Lung (tissue), 12 donors: ENCODE results near the gene BPIFA2. TPM values are rescaled to one million over a fixed set of nuclear protein-coding genes. Genes with fewer than 3 reads are reported as not detected.

Source experiments
- ATAC-seq: fragments of 200-7000 bp; cut with Tn5 transposase; one replicate; pipeline ENCODE4 v1.9.1; 2020; ENCODE audit warnings: moderate number of reproducible peaks; ENCODE audit not compliant: insufficient read depth, low FRiP score
- DNase-seq, 3 donors: peaks; one replicate each; pipeline ENCODE4 v3.0.0-alpha.2; 2013 to 2017
- H3K27ac ChIP-seq, 2 donors: one replicate each; pipeline ENCODE4 v1.5.1; 2013; ENCODE audit warnings: mild to moderate bottlenecking in 2 of 2, moderate library complexity in 2 of 2, control low read depth in 1 of 2, inconsistent platforms in 1 of 2, low read depth in 1 of 2, low read length in 1 of 2
- H3K27me3 ChIP-seq, 3 donors: one replicate each; pipeline ENCODE4 v1.5.1; 2013; ENCODE audit warnings: low read length in 2 of 3; ENCODE audit not compliant: control insufficient read depth in 3 of 3, insufficient read depth in 3 of 3
- H3K36me3 ChIP-seq, 4 donors: one replicate each; pipeline ENCODE4 v1.5.1; 2013; ENCODE audit warnings: low read length in 4 of 4, mild to moderate bottlenecking in 1 of 4, moderate library complexity in 1 of 4; ENCODE audit not compliant: control insufficient read depth in 4 of 4, insufficient read depth in 4 of 4
- H3K4me1 ChIP-seq, 5 donors: one replicate each; pipeline ENCODE4 v1.5.1; 2013; ENCODE audit warnings: low read length in 5 of 5, mild to moderate bottlenecking in 2 of 5, moderate library complexity in 1 of 5; ENCODE audit not compliant: control insufficient read depth in 5 of 5, insufficient read depth in 5 of 5
- H3K4me3 ChIP-seq: one replicate; pipeline ENCODE4 v1.5.1; 2013; ENCODE audit warnings: mild to moderate bottlenecking, control low read depth, moderate library complexity
- H3K9ac ChIP-seq, 2 donors: one replicate each; pipeline ENCODE4 v1.5.1; 2013; ENCODE audit warnings: low read length in 2 of 2, control low read depth in 1 of 2; ENCODE audit not compliant: insufficient read depth in 1 of 2
- H3K9me3 ChIP-seq, 4 donors: one replicate each; pipeline ENCODE4 v1.5.1; 2013; ENCODE audit warnings: low read length in 3 of 4, mild to moderate bottlenecking in 1 of 4, moderate library complexity in 1 of 4; ENCODE audit not compliant: control insufficient read depth in 4 of 4, insufficient read depth in 3 of 4
- CTCF ChIP-seq: IDR thresholded peaks from 2 replicates; pipeline ENCODE4 v1.5.1; 2012; ENCODE audit warnings: mild to moderate bottlenecking; ENCODE audit errors: control extremely low read depth, extremely low read depth
- WGBS, 2 donors: extraction: QIAGEN DNeasy Blood & Tissue Kit; methylation state at CpG; one replicate each; pipeline ENCODE4 v1.1.7; 2013; 5-methylcytosine and 5-hydroxymethylcytosine counted together
- polyA plus RNA-seq, 2 donors: library from polyadenylated mRNA; stranded (reverse); fragments of 200-250 nt; gene quantifications; one replicate each; pipeline ENCODE4 v1.2.1, GENCODE V29; 2013
- total RNA-seq, 2 donors: library from RNA; depleted of rRNA in 1 of 2; stranded (reverse); fragments of >200 nt in 1 of 2; gene quantifications; one replicate each; pipeline ENCODE4 v1.2.1, GENCODE V29; 2014 to 2021
- donor health status: control.
- donor health status: control.
- donor health status: Bipolar disorder and iron deficiency.
- donor health status: healthy.
- donor health status: DM: yes; HTN: yes; CAD: no.

Gene BPIFA2
- total and polyA plus RNA-seq, 4 donors, result 0.40 to 3.1 (median 1.2) TPM; not detected in 1

GRCh38 chr20:33124261-33124660, 43.7 kb upstream of the BPIFA2 start:
- Histone ChIP-seq H3K27me3 (peaks cover 0 to 3% (median 0%) of the 10 kb centered on the region in 3 donors), H3K4me3 (no peak overlapping the region), H3K9ac (no peak overlapping the region), H3K36me3 (no peaks in the 10 kb centered on the region), H3K4me1 (peaks cover 0 to 3% (median 0%) of the 10 kb centered on the region in 5 donors), H3K9me3 (peaks cover 0 to 5% (median 0%) of the 10 kb centered on the region in 4 donors), H3K27ac (no peak overlapping the region)
- DNase-seq, result no peak
- ATAC-seq, result no peak
- WGBS, 2 donors, result 64 to 71% methylated on average over 2 of the region's 2 CpGs
- no peak for TF ChIP-seq CTCF

GRCh38 chr20:33124994-33125393, 43.0 kb upstream of the BPIFA2 start:
- ATAC-seq, result no peak
- Histone ChIP-seq H3K36me3 (no peaks in the 10 kb centered on the region), H3K4me1 (peaks cover 0 to 3% (median 0%) of the 10 kb centered on the region in 5 donors), H3K4me3 (no peak overlapping the region), H3K9me3 (peaks cover 0 to 5% (median 0%) of the 10 kb centered on the region in 4 donors), H3K27ac (no peak overlapping the region), H3K9ac (no peak overlapping the region), H3K27me3 (peaks cover 0 to 3% (median 0%) of the 10 kb centered on the region in 3 donors)
- no peak for TF ChIP-seq CTCF
- WGBS, 2 donors, result 81 to 95% methylated on average over 6 of the region's 6 CpGs
- no peak for DNase-seq

- H3K27me3 ChIP-seq, result peaks cover 0 to 3% (median 0%) of the 10 kb centered on the region in 3 donors
- WGBS, 2 donors, result 57 to 66% methylated on average over 6 of the region's 6 CpGs
- peaks cover 0 to 3% (median 0%) of the 10 kb centered on the region in 5 donors for H3K4me1 ChIP-seq
- TF ChIP-seq CTCF, result no peak
- no peak overlapping the region for H3K27ac ChIP-seq
- ATAC-seq, result no peak
- H3K36me3 ChIP-seq, result no peaks in the 10 kb centered on the region
- H3K9me3 ChIP-seq, result peaks cover 0 to 4% (median 0%) of the 10 kb centered on the region in 4 donors
- H3K4me3 ChIP-seq, result no peak overlapping the region
- no peak for DNase-seq
- no peak overlapping the region for H3K9ac ChIP-seq
These were observed 42.0 kb upstream of the BPIFA2 start for GRCh38 chr20:33125983-33126382.
